Measurements from ENCODE around the gene MSANTD3.

MSANTD3 gene

DNA sequence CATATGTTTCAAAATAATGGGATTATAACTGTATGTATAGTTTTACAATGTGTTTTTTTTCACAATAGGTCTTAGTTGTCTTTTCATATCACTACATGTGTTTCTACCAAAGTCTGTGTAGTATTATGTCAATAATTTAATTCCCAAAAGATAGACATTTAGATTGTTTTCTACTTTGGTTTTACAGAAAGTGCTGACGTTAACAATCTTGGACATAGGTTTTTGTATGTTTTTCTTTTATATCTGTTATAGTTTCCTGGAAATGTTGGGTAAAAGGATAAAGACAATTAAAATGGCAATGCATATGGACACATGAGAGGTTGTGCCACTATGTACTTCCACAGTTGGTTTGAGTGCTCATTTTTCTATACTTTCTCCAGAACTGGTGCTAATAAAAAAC, 61.2 kb downstream of the MSANTD3 start:
- TF ChIP-seq, protein P1, sequence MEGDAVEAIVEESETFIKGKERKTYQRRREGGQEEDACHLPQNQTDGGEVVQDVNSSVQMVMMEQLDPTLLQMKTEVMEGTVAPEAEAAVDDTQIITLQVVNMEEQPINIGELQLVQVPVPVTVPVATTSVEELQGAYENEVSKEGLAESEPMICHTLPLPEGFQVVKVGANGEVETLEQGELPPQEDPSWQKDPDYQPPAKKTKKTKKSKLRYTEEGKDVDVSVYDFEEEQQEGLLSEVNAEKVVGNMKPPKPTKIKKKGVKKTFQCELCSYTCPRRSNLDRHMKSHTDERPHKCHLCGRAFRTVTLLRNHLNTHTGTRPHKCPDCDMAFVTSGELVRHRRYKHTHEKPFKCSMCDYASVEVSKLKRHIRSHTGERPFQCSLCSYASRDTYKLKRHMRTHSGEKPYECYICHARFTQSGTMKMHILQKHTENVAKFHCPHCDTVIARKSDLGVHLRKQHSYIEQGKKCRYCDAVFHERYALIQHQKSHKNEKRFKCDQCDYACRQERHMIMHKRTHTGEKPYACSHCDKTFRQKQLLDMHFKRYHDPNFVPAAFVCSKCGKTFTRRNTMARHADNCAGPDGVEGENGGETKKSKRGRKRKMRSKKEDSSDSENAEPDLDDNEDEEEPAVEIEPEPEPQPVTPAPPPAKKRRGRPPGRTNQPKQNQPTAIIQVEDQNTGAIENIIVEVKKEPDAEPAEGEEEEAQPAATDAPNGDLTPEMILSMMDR (conservative IDR thresholded peaks at IDR 0.05; ENCODE audit: low read length) = no peak
- no peak for DNase-seq (ENCODE audit: low read depth)
- H3K4me3 ChIP-seq (ENCODE audit: low read length) = no peak overlapping the region

DNA sequence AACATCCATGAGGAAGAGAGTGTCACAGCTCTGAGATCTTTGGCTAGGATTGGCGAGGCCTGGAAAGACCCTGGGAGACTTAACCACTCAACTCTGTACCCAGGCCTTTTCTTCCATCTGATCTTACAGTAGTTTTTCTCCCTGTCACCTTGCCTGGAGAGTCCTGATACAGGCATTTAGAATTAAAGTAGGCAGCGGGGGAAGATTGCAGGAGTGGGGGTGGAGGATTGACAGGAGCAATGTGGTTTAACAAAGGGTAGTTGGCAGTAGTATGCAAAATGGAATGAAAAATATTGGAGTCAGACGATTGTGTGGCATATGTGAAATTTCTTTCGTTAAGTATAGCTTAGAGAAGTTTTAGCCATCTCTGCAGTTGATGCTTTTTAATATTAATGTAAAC, 62.9 kb downstream of the MSANTD3 start:
- DNase-seq (ENCODE audit: low read depth) = no peak
- TF ChIP-seq, protein P1 (conservative IDR thresholded peaks at IDR 0.05; ENCODE audit: low read length) = no peak
- H3K4me3 ChIP-seq (ENCODE audit: low read length) = no peak overlapping the region

DNA sequence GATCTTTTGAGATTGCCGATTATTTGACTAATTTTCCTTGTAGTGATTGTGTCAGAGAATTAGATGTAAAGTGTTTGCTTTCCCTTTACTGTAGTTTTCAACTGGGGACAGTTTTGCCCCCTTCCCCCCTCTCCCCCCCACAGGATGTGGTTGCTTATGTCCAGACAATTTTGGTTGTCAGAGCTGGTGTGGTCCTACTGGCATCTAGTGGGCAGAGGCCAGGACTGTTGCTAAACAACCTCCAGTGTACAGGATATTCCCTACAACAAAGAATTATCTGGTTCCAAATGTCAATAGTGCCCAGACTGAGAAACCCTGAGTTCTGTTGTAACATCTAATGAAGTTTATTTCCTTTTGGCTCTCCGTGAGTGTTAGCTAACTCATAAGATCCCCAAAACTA, 66.0 kb downstream of the MSANTD3 start:
- H3K4me3 ChIP-seq (ENCODE audit: low read length) = no peak overlapping the region
- TF ChIP-seq, protein P1 (conservative IDR thresholded peaks at IDR 0.05; ENCODE audit: low read length) = peak; percentile 56
- peak; percentile 84 for DNase-seq (ENCODE audit: low read depth)

DNA sequence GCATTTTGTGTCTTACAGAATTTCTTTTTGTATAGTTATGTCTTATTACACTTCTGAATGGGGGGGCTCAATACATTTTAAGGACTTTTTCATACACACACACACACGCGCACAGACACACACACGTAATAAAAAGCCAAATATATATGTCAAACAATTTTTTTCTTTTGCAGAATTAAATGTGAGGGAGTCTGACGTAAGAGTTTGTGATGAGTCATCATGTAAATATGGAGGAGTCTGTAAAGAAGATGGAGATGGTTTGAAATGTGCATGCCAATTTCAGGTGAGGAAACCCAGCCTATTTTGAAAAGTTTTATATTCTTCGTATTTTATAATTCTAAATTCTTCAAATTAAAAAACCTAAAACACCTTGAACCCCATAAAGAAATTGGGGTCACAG, 71.6 kb downstream of the MSANTD3 start:
- peak; percentile 29 for DNase-seq (ENCODE audit: low read depth)
- H3K4me3 ChIP-seq (ENCODE audit: low read length) = no peak overlapping the region
- TF ChIP-seq, protein P1 (conservative IDR thresholded peaks at IDR 0.05; ENCODE audit: low read length) = no peak

DNA sequence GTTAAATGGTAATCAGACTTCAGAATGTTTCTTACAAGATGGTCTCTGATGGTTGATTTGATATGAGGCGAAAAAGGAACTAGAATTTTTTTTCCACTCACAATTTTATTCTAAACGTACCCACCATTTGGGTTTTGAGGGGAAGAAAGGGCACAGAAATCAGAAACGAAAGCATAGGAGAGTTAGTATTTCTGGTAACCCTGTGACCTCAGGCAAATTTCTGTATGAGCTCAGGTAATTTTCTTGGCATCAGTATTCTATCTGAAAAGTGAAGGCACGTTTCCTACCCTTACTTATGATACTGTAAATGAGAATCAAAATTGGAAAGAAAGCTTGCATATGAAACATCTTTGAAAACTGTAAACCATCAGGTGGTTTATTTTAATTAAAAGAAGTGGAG, 72.5 kb downstream of the MSANTD3 start:
- TF ChIP-seq, protein P1 (conservative IDR thresholded peaks at IDR 0.05; ENCODE audit: low read length) = no peak
- DNase-seq (ENCODE audit: low read depth) = no peak
- no peak overlapping the region for H3K4me3 ChIP-seq (ENCODE audit: low read length)

DNA sequence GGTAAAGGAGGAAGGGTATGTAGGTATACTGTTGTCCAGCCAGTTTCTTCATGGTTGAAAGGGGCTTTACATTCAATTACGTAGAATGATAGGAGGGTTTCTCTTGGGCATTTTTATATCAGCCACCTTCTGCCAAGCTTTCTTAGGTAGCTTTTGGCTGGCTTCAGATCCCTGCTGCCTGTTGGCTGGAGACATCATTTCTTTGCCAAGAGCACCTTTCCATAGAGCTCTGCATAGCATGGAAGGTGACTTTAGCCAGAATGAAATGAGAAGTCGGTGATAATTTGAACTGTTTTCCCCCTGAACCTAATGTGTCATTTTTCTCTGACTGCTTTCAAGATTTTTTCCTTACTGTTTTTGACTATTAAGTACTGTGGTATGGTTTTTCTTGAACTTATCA, 72.9 kb downstream of the MSANTD3 start:
- H3K4me3 ChIP-seq (ENCODE audit: low read length) = no peak overlapping the region
- no peak for DNase-seq (ENCODE audit: low read depth)
- TF ChIP-seq, protein P1 (conservative IDR thresholded peaks at IDR 0.05; ENCODE audit: low read length) = no peak
